ENCODE data around the gene TNS2. TPM values are rescaled to one million over a fixed set of nuclear protein-coding genes. Genes with fewer than 3 reads are reported as not detected.
"Not testable (repeated sequence)": the region's sequence is repeated elsewhere in the genome, so short reads cannot be mapped to it uniquely, and the experiment has no call there.

TNS2 gene
- total and polyA plus RNA-seq, 2 experiments from 2014 or later = 1.8 to 6.9 TPM

GRCh38 chr12:53107122-53107521 lies 57.3 kb downstream of the TNS2 start (continued):
- TF ChIP-seq ZNF331 (CRISPR knock-in tag; IDR thresholded peaks at IDR 0.05; ENCODE audit: low read depth) (no peak), NANOG (IDR thresholded peaks at IDR 0.05; ENCODE audit: borderline replicate concordance) (no peak), REST (IDR thresholded peaks at IDR 0.05; ENCODE audit: unreplicated experiment) (no peak), STAT1 (IDR thresholded peaks at IDR 0.05; ENCODE audit: unreplicated experiment) (no peak), POLR2AphosphoS5 (IDR thresholded peaks at IDR 0.05; ENCODE audit: low read depth) (no peak)
- TF ChIP-seq, protein P1, sequence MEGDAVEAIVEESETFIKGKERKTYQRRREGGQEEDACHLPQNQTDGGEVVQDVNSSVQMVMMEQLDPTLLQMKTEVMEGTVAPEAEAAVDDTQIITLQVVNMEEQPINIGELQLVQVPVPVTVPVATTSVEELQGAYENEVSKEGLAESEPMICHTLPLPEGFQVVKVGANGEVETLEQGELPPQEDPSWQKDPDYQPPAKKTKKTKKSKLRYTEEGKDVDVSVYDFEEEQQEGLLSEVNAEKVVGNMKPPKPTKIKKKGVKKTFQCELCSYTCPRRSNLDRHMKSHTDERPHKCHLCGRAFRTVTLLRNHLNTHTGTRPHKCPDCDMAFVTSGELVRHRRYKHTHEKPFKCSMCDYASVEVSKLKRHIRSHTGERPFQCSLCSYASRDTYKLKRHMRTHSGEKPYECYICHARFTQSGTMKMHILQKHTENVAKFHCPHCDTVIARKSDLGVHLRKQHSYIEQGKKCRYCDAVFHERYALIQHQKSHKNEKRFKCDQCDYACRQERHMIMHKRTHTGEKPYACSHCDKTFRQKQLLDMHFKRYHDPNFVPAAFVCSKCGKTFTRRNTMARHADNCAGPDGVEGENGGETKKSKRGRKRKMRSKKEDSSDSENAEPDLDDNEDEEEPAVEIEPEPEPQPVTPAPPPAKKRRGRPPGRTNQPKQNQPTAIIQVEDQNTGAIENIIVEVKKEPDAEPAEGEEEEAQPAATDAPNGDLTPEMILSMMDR (conservative IDR thresholded peaks at IDR 0.05; ENCODE audit: low read depth in 2 of 2) = no peak

- H3K4me3 Mint-ChIP-seq; H3K36me3 ChIP-seq (ENCODE audit: insufficient read depth); H3K4me1 Mint-ChIP-seq; ATAC-seq; H3K27ac Mint-ChIP-seq; H3K27me3 ChIP-seq (ENCODE audit: insufficient read depth); H2AFZ ChIP-seq; DNase-seq (ENCODE audit: low spot score); H3K36me3 Mint-ChIP-seq (ENCODE audit: low read depth); H3K27me3 Mint-ChIP-seq (ENCODE audit: insufficient read depth, low read depth, poor library complexity); H4K20me1 ChIP-seq (replicated peaks; ENCODE audit: insufficient read depth); H3K4me2 ChIP-seq; H3K4me3 ChIP-seq; H3K9me2 ChIP-seq (ENCODE audit: insufficient read depth); H3K27ac ChIP-seq (ENCODE audit: low read depth); H3K79me2 ChIP-seq (replicated peaks; ENCODE audit: insufficient read depth); H3K4me1 ChIP-seq (ENCODE audit: insufficient read depth); H3F3A ChIP-seq (replicated peaks; ENCODE audit: low read depth): not testable (repeated sequence)
- H3K9me3 Mint-ChIP-seq = peaks cover 14% of the 10 kb centered on the region; the same call in 2 of the 3 replicates
Observed at GRCh38 chr12:53112431-53112830, 62.6 kb downstream of the TNS2 start.

DNA sequence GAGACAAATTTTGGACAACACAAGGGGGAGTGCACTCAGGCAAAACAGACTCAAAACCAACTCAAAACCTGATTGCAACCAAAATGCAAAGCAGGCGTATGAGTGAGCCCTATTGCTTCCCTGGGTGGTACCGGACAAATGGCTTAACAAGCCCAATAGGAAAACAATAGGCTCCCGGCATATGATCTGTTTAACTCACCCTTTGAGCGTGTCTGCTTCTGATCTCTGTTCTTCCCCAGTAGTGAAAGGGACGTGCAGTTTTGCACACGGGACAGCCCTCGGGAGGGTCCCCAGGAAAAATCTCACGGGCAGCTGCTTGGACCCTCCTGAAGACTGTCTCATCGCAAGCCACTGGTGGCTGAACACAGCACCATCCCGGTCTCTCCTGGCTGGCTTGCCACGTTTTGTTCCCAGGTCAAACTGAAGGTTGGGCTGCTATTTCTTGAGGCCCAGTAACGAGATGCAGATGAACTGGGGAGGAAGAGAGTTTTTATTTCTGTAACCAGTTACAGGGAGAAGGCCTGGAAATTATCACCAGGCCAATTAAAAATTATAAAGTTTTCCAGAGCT lies 63.4 kb downstream of the TNS2 start:
- no peaks in the 10 kb centered on the region for H3K27me3 ChIP-seq (ENCODE audit: insufficient read depth)
- Mint-ChIP-seq H3K4me3 (no peak overlapping the region), H3K36me3 (ENCODE audit: low read depth) (peaks cover 3% of the 10 kb centered on the region; the same call in 1 of the 3 replicates), H3K27ac (no peak overlapping the region), H3K9me3 (peaks cover 14% of the 10 kb centered on the region; the same call in 2 of the 3 replicates), H3K27me3 (ENCODE audit: insufficient read depth, low read depth, poor library complexity) (peaks cover 3% of the 10 kb centered on the region), H3K4me1 (no peaks in the 10 kb centered on the region; the same call in 2 of the 3 replicates)
- H3K36me3 ChIP-seq (ENCODE audit: insufficient read depth) = no peaks in the 10 kb centered on the region; the same call in 1 of the 2 replicates
- ATAC-seq = no peak
- H3K9me2 ChIP-seq (ENCODE audit: insufficient read depth) = no peaks in the 10 kb centered on the region
- H3K4me2 ChIP-seq = no peak overlapping the region
- H3F3A ChIP-seq (replicated peaks; ENCODE audit: low read depth) = 0 out of 2 replicates have a peak, but pooled peaks cover 4% of the 10 kb centered on the region
- no peaks in the 10 kb centered on the region for H3K79me2 ChIP-seq (replicated peaks; ENCODE audit: insufficient read depth)
- DNase-seq (ENCODE audit: low spot score) = no peak
- H4K20me1 ChIP-seq (replicated peaks; ENCODE audit: insufficient read depth) = no peaks in the 10 kb centered on the region
- no peak overlapping the region for H3K4me3 ChIP-seq
- H3K27ac ChIP-seq (ENCODE audit: low read depth) = no peak overlapping the region
- 0 out of 2 replicates have a peak, but pooled peaks cover under 1% of the 10 kb centered on the region for H3K4me1 ChIP-seq (ENCODE audit: insufficient read depth)
- peak overlapping the region; percentile 38 for H2AFZ ChIP-seq
- TF ChIP-seq ZNF462 (CRISPR knock-in tag; IDR thresholded peaks at IDR 0.05) (no peak), ZNF331 (CRISPR knock-in tag; IDR thresholded peaks at IDR 0.05; ENCODE audit: low read depth) (no peak)

All from GM23338 (cell line).